Upper lobe of left lung (tissue), 6 donors: ENCODE data around the gene BTNL2. TPM values are rescaled to one million over a fixed set of nuclear protein-coding genes. Genes with fewer than 3 reads are reported as not detected.
A peak's percentile ranks its signal among the peaks of the same experiment; 100 is the strongest.

Source experiments
- ATAC-seq, 2 donors: fragments of 200-7000 bp; cut with Tn5 transposase; one replicate each; pipeline ENCODE4 v1.9.1; 2022; ENCODE audit warnings: mild to moderate bottlenecking in 2 of 2, moderate library complexity in 2 of 2; ENCODE audit not compliant: low FRiP score in 2 of 2
- DNase-seq, 2 donors: peaks; one replicate each; pipeline ENCODE4 v3.0.0-alpha.2; 2019 to 2020
- H3K27ac ChIP-seq, 4 donors: fragments of 200-600 bp; sonication (generic); one replicate each; pipeline ENCODE4 v1.5.1; 2016 to 2019
- H3K27me3 ChIP-seq, 4 donors: fragments of 200-600 bp; sonication (generic); one replicate each; pipeline ENCODE4 v1.5.1; 2017 to 2019
- H3K36me3 ChIP-seq, 4 donors: fragments of 200-600 bp; sonication (generic); one replicate each; pipeline ENCODE4 v1.5.1; 2016 to 2019
- H3K4me1 ChIP-seq, 4 donors: fragments of 200-600 bp; sonication (generic); one replicate each; pipeline ENCODE4 v1.5.1; 2018 to 2019
- H3K4me3 ChIP-seq, 4 donors: fragments of 200-600 bp; sonication (generic); one replicate each; pipeline ENCODE4 v1.5.1; 2017 to 2019; ENCODE audit warnings: mild to moderate bottlenecking in 2 of 4, moderate library complexity in 1 of 4
- H3K9me3 ChIP-seq, 4 donors: fragments of 200-600 bp; sonication (generic); one replicate each; pipeline ENCODE4 v1.5.1; 2018 to 2019
- CTCF ChIP-seq, 6 experiments: fragments of 450-650 bp in 4 of 6; fragments of 200-600 bp in 2 of 6; sonication (generic) in 2 of 6; IDR thresholded peaks; one replicate each; pipeline ENCODE4 v1.5.1; 2016 to 2019; ENCODE audit warnings: antibody characterized with exemption in 6 of 6
- EP300 ChIP-seq, 4 donors: sonication (generic); formaldehyde crosslinking; IDR thresholded peaks; one replicate each; pipeline ENCODE4 v1.5.1; 2017; ENCODE audit warnings: antibody characterized with exemption in 4 of 4, control low read depth in 2 of 4
- POLR2A ChIP-seq, 4 donors: fragments of 450-650 bp; IDR thresholded peaks; one replicate each; pipeline ENCODE4 v1.5.1; 2016 to 2017; ENCODE audit warnings: antibody characterized with exemption in 4 of 4, mild to moderate bottlenecking in 2 of 4
- POLR2AphosphoS5 ChIP-seq, 2 donors: sonication (generic); formaldehyde crosslinking; IDR thresholded peaks; one replicate each; pipeline ENCODE4 v1.5.1; 2017; ENCODE audit warnings: antibody characterized with exemption in 2 of 2
- WGBS, 2 donors: methylation state at CpG; one replicate each; pipeline ENCODE4 v1.1.5; 2017 to 2018; 5-methylcytosine and 5-hydroxymethylcytosine counted together
- total RNA-seq, 6 donors: library from RNA; depleted of rRNA in 4 of 6; stranded (reverse); fragments of >200 nt in 4 of 6; gene quantifications; one replicate each; pipeline versions ENCODE4 v1.1.0 to v1.2.1, GENCODE V29; 2016 to 2021
- donor health status: DM: no; HTN: no; CAD: no; lungs with moderate emphysema.
- donor health status: DM: no; HTN: yes; CAD: no; lungs with severe emphysema.

BTNL2 gene
- total RNA-seq, 6 donors from 2014 or later = not detected

- H3K27me3 ChIP-seq = no peaks in the 10 kb centered on the region
- TF ChIP-seq POLR2AphosphoS5 (IDR thresholded peaks at IDR 0.05) = no peak
- TF ChIP-seq CTCF (IDR thresholded peaks at IDR 0.05) = no peak
- TF ChIP-seq EP300 (IDR thresholded peaks at IDR 0.05) = no peak
- no peak for TF ChIP-seq POLR2A (IDR thresholded peaks at IDR 0.05)
- peaks cover 5 to 23% (median 14%) of the 10 kb centered on the region in 4 donors for H3K4me1 ChIP-seq
- no peak overlapping the region for H3K4me3 ChIP-seq
- DNase-seq = no peak
- no peak for ATAC-seq
- no peaks in the 10 kb centered on the region for H3K9me3 ChIP-seq
- 87 to 100% methylated on average over 2 of the region's 2 CpGs for WGBS, 2 donors
- H3K36me3 ChIP-seq = peaks cover 6 to 24% (median 16%) of the 10 kb centered on the region in 4 donors
- no peak overlapping the region for H3K27ac ChIP-seq
Observed at GRCh38 chr6:32444433-32444832, 37.5 kb upstream of the BTNL2 start.

- no peak overlapping the region for H3K27ac ChIP-seq
- TF ChIP-seq POLR2AphosphoS5 (IDR thresholded peaks at IDR 0.05) (no peak), CTCF (IDR thresholded peaks at IDR 0.05) (no peak), EP300 (IDR thresholded peaks at IDR 0.05) (no peak), POLR2A (IDR thresholded peaks at IDR 0.05) (no peak)
- whole genome bisulfite sequencing, 2 donors = 76 to 85% methylated on average over 8 of the region's 8 CpGs
- DNase-seq = no peak
- no peak for ATAC-seq
- peaks cover 6 to 24% (median 16%) of the 10 kb centered on the region in 4 donors for H3K36me3 ChIP-seq
- peaks cover 5 to 26% (median 18%) of the 10 kb centered on the region in 4 donors for H3K4me1 ChIP-seq
- no peaks in the 10 kb centered on the region for H3K27me3 ChIP-seq
- peak overlapping the region in 1 of 4 donors; percentile 68 for H3K4me3 ChIP-seq
- no peaks in the 10 kb centered on the region for H3K9me3 ChIP-seq
Observed at GRCh38 chr6:32442977-32443552, 36.1 kb upstream of the BTNL2 start.

- no peak for TF ChIP-seq POLR2AphosphoS5 (IDR thresholded peaks at IDR 0.05)
- TF ChIP-seq CTCF (IDR thresholded peaks at IDR 0.05) = no peak
- no peak for TF ChIP-seq EP300 (IDR thresholded peaks at IDR 0.05)
- no peak for TF ChIP-seq POLR2A (IDR thresholded peaks at IDR 0.05)
- Histone ChIP-seq H3K36me3 (peaks cover 6 to 24% (median 16%) of the 10 kb centered on the region in 4 donors), H3K9me3 (no peaks in the 10 kb centered on the region), H3K4me3 (peak overlapping the region in 1 of 4 donors; percentile 68), H3K4me1 (peaks cover 8 to 33% (median 22%) of the 10 kb centered on the region in 4 donors), H3K27ac (peak overlapping the region in 2 of 4 donors; percentile 16 to 17), H3K27me3 (no peaks in the 10 kb centered on the region)
- DNase-seq (no peak), ATAC-seq (no peak)
- WGBS, 2 donors = 89 to 90% methylated on average over 7 of the region's 7 CpGs
Observed at GRCh38 chr6:32442243-32442667, 35.3 kb upstream of the BTNL2 start.

GRCh38 chr6:32439602-32440214 lies 32.7 kb upstream of the BTNL2 start, which contains the start of gene HLA-DRA:
TSS of gene HLA-DRA (plus strand) at chr6:32439887. CDS start at chr6:32439951, 64 bp downstream.
- H3K27ac ChIP-seq = peak within 1 kb of the TSS; percentile 68 to 89 (median 82)
- no peaks in the 10 kb centered on the region for H3K9me3 ChIP-seq
- DNase-seq (no peak), ATAC-seq (peak; percentile 81 to 88)
- peaks cover 13 to 37% (median 24%) of the 10 kb centered on the region in 4 donors for H3K4me1 ChIP-seq
- 5 to 11% methylated on average over 9 of the region's 9 CpGs for WGBS, 2 donors
- no peaks in the 10 kb centered on the region for H3K27me3 ChIP-seq
- peak within 1 kb of the TSS in 3 of 4 donors; percentile 53 to 68 (median 55) for H3K4me3 ChIP-seq
- H3K36me3 ChIP-seq = peaks cover 6 to 20% (median 15%) of the 10 kb centered on the region in 4 donors
- TF ChIP-seq CTCF (IDR thresholded peaks at IDR 0.05) (no peak), POLR2AphosphoS5 (IDR thresholded peaks at IDR 0.05) (peak in 1 of 2 donors; percentile 40), EP300 (IDR thresholded peaks at IDR 0.05) (no peak), POLR2A (IDR thresholded peaks at IDR 0.05) (peak in 3 of 4 donors; percentile 33 to 92 (median 66))
